Posterior vena cava (tissue), 2 donors: ENCODE data around the gene BPIFB1. TPM values are rescaled to one million over a fixed set of nuclear protein-coding genes. Genes with fewer than 3 reads are reported as not detected.

ENCODE experiments used
- DNase-seq: peaks from one replicate; pipeline ENCODE4 v3.0.0-alpha.2; 2020; ENCODE audit warnings: low spot score
- intact Hi-C, 2 donors: fragments of 100-400 bp; cut with DNase I; formaldehyde crosslinking; loops; one replicate each; pipeline versions ENCODE4 v1.14.1 to v1.14.2; 2022 to 2023
- total RNA-seq, 2 donors: library from RNA; stranded (reverse); fragmentation: NEBNext Ultra II Directional; extraction: Animal tissue kit (Norgen Biotek cat#: 25700); gene quantifications; one replicate each; pipeline ENCODE4 v1.2.1, GENCODE V29; 2021
- donor health status: DM: yes; HTN: yes; CAD: no.
- donor health status: DM: yes; HTN: yes; CAD: no.

The BPIFB1 gene
- total RNA-seq, 2 donors from 2014 or later = not detected

GRCh38 chr20:33343521-33343920, 60.5 kb downstream of the BPIFB1 start:
- intact Hi-C loops = no loop called here
- DNase-seq = peak; percentile 35

- no peak for DNase-seq
- intact Hi-C loops = no loop called here
Measured at GRCh38 chr20:33345342-33345741, 62.3 kb downstream of the BPIFB1 start.

- intact Hi-C loops = no loop called here
- no peak for DNase-seq
Measured at GRCh38 chr20:33348136-33348937, 65.3 kb downstream of the BPIFB1 start.

GRCh38 chr20:33349493-33349892, 66.5 kb downstream of the BPIFB1 start:
- no peak for DNase-seq
- intact Hi-C loops = no loop called here

GRCh38 chr20:33351696-33352095, 68.7 kb downstream of the BPIFB1 start:
- DNase-seq = no peak
- intact Hi-C loops = no loop called here

GRCh38 chr20:33352258-33353012, 69.4 kb downstream of the BPIFB1 start:
- intact Hi-C loops = no loop called here
- no peak for DNase-seq

GRCh38 chr20:33353013-33353402, 70.0 kb downstream of the BPIFB1 start:
- DNase-seq = no peak
- intact Hi-C loops = no loop called here

Other genes with a start within 250 kb of the BPIFB1 start
- gene BPIFB3, start 229.3 kb upstream of the BPIFB1 start, total RNA-seq = not detected
- not detected for gene BPIFB4, start 203.6 kb upstream of the BPIFB1 start, total RNA-seq
- gene BPIFA2, start 115.1 kb upstream of the BPIFB1 start, total RNA-seq = not detected
- not detected for gene BPIFA3, start 65.9 kb upstream of the BPIFB1 start, total RNA-seq
- gene BPIFA1, start 47.2 kb upstream of the BPIFB1 start, total RNA-seq = not detected
- 10 to 100 TPM; 15.9 to 19.8 TPM for gene CDK5RAP1, start 118.3 kb downstream of the BPIFB1 start, total RNA-seq
- 10 to 100 TPM; 40.1 to 44.7 TPM for gene SNTA1, start 160.5 kb downstream of the BPIFB1 start, total RNA-seq
- gene CBFA2T2, start 206.9 kb downstream of the BPIFB1 start, total RNA-seq = 10 to 100 TPM; 11.0 to 12.0 TPM